MM.1S (cell line): ENCODE measurements around the gene PET117.

Source experiments
- CTCF ChIP-seq: fragments of 300-600 bp; sonication (generic); IDR thresholded peaks from 2 replicates; pipeline ENCODE4 v1.5.1; 2016; ENCODE audit warnings: antibody characterized with exemption, low read length, mixed read lengths
- EZH2 ChIP-seq: fragments of 300-600 bp; sonication (generic); optimal IDR thresholded peaks from 2 replicates; pipeline ENCODE3; 2017; ENCODE audit warnings: low read depth, mild to moderate bottlenecking, antibody characterized with exemption, low read length, mixed read lengths

DNA sequence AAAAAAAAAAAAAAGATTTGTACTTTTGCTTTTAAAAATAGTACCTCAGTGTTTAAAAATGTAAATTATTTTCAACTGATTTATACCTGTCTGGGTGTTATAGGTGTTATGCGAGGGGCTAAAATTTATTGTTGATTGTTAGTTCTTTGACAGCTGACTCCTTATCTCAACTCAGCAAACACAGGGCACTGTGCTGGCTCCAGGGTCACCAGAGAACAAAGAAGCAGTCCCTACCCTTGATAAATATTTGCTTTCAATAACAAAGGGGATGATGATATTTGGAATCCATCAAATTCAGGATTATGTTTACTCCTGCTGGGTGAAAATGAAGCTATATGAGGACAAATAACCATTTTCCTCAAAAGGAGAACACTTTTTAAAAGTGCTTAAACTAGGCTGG lies 34.2 kb upstream of the PET117 start:
- TF ChIP-seq CTCF = no peak
- TF ChIP-seq EZH2 = no peak
